Natural killer cell (primary cell): ENCODE results near the gene TNS4. TPM values are rescaled to one million over a fixed set of nuclear protein-coding genes. Genes with fewer than 3 reads are reported as not detected.
A peak's percentile ranks its signal among the peaks of the same experiment; 100 is the strongest.

Experiments
- ATAC-seq, 3 donors: fragments of 150-1000 bp in 2 of 3; fragments of 200-7000 bp in 1 of 3; cut with Tn5 transposase; 1 replicate in 1 of 3; 2 replicates in 2 of 3; pipeline ENCODE4 v1.10.0; 2021; ENCODE audit warnings: mild to moderate bottlenecking in 2 of 3, moderate library complexity in 2 of 3
- DNase-seq, 2 donors: peaks; one replicate each; pipeline versions ENCODE4 v3.0.0 to v3.0.0-alpha.2; 2013 to 2021; ENCODE audit warnings: mixed read lengths in 1 of 2
- H3K27ac ChIP-seq: one replicate; pipeline ENCODE4 v1.5.1; 2013; ENCODE audit warnings: mild to moderate bottlenecking, low read length
- H3K27me3 ChIP-seq: one replicate; pipeline ENCODE4 v1.6.1; 2013; ENCODE audit warnings: low read length; ENCODE audit not compliant: control insufficient read depth, insufficient read depth
- H3K36me3 ChIP-seq: one replicate; pipeline ENCODE4 v1.6.1; 2013; ENCODE audit warnings: low read length; ENCODE audit not compliant: control insufficient read depth, insufficient read depth
- H3K4me1 ChIP-seq: one replicate; pipeline ENCODE4 v1.6.1; 2013; ENCODE audit warnings: low read length; ENCODE audit not compliant: control insufficient read depth, insufficient read depth
- H3K4me3 ChIP-seq: one replicate; pipeline ENCODE4 v1.5.1; 2013; ENCODE audit warnings: low read length
- H3K9me3 ChIP-seq: one replicate; pipeline ENCODE4 v1.6.1; 2013; ENCODE audit warnings: low read length; ENCODE audit not compliant: control insufficient read depth, insufficient read depth
- H3K27ac Mint-ChIP-seq, 2 donors: one replicate each; pipeline ENCODE4 v1.8.0; 2022; ENCODE audit warnings: mild to moderate bottlenecking in 2 of 2, mixed read lengths in 2 of 2, moderate library complexity in 1 of 2
- H3K27me3 Mint-ChIP-seq, 2 donors: one replicate each; pipeline ENCODE4 v1.8.0; 2022; ENCODE audit warnings: low read depth in 2 of 2, mixed read lengths in 2 of 2
- H3K36me3 Mint-ChIP-seq: one replicate; pipeline ENCODE4 v1.8.0; 2022; ENCODE audit warnings: mixed read lengths
- H3K4me1 Mint-ChIP-seq, 2 donors: one replicate each; pipeline ENCODE4 v1.8.0; 2022; ENCODE audit warnings: mixed read lengths in 2 of 2
- H3K4me3 Mint-ChIP-seq: one replicate; pipeline ENCODE4 v1.8.0; 2022; ENCODE audit warnings: mild to moderate bottlenecking, moderate library complexity, mixed read lengths
- H3K9me3 Mint-ChIP-seq, 2 donors: one replicate each; pipeline ENCODE4 v1.8.0; 2022; ENCODE audit warnings: mixed read lengths in 2 of 2
- WGBS: methylation state at CpG from one replicate; pipeline ENCODE4 v1.1.7; 2013; ENCODE audit warnings: missing lambda C conversion rate; ENCODE audit not compliant: insufficient coverage; 5-methylcytosine and 5-hydroxymethylcytosine counted together
- intact Hi-C: fragments of 100-400 bp; cut with micrococcal nuclease; formaldehyde crosslinking; loops from one replicate; pipeline ENCODE4 v1.14.2; 2022
- total RNA-seq, 4 donors: library from RNA; stranded (reverse); fragments of 120-200 nt in 1 of 4; gene quantifications; one replicate each; pipeline versions ENCODE4 v1.2.3 to v1.2.4, GENCODE V29; 2013 to 2022
- TF ChIP-seq, protein P1 (sequence below): fragments of 200-600 bp; IDR thresholded peaks from one replicate; pipeline ENCODE4 v1.8.0; 2022; ENCODE audit warnings: antibody characterized with exemption

The TNS4 gene
- total RNA-seq, 3 donors from 2014 or later (not counting 1 experiment from before 2014, with no cell fraction given) = 0.65 to 1.8 (median 0.94) TPM

- H3K4me3 Mint-ChIP-seq = peak overlapping the region; percentile 59
- WGBS = 58% methylated on average over 29 of the region's 29 CpGs
Observed at GRCh38 chr17:40442392-40443195, 58.8 kb downstream of the TNS4 start.

GRCh38 chr17:40440166-40440565 is 61.3 kb downstream of the TNS4 start:
- H3K36me3 Mint-ChIP-seq = no peaks in the 10 kb centered on the region
- H3K36me3 ChIP-seq = no peaks in the 10 kb centered on the region
- DNase-seq = no peak

More at GRCh38 chr17:40442392-40443195, 58.8 kb downstream of the TNS4 start:
- Histone ChIP-seq H3K4me1 (peaks cover 42% of the 10 kb centered on the region), H3K9me3 (no peaks in the 10 kb centered on the region), H3K27ac (no peak overlapping the region), H3K4me3 (peak overlapping the region; percentile 22), H3K27me3 (no peaks in the 10 kb centered on the region), H3K36me3 (no peaks in the 10 kb centered on the region)
- no peak for DNase-seq
- H3K4me1 Mint-ChIP-seq = peaks cover 17 to 24% of the 10 kb centered on the region in 2 donors
- intact Hi-C loops = no loop called here
- H3K27ac Mint-ChIP-seq = no peak overlapping the region
- TF ChIP-seq, protein P1, sequence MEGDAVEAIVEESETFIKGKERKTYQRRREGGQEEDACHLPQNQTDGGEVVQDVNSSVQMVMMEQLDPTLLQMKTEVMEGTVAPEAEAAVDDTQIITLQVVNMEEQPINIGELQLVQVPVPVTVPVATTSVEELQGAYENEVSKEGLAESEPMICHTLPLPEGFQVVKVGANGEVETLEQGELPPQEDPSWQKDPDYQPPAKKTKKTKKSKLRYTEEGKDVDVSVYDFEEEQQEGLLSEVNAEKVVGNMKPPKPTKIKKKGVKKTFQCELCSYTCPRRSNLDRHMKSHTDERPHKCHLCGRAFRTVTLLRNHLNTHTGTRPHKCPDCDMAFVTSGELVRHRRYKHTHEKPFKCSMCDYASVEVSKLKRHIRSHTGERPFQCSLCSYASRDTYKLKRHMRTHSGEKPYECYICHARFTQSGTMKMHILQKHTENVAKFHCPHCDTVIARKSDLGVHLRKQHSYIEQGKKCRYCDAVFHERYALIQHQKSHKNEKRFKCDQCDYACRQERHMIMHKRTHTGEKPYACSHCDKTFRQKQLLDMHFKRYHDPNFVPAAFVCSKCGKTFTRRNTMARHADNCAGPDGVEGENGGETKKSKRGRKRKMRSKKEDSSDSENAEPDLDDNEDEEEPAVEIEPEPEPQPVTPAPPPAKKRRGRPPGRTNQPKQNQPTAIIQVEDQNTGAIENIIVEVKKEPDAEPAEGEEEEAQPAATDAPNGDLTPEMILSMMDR = no peak
- H3K9me3 Mint-ChIP-seq = no peaks in the 10 kb centered on the region
- no peak for ATAC-seq
- peaks cover 0 to 20% of the 10 kb centered on the region in 2 donors for H3K27me3 Mint-ChIP-seq
- no peaks in the 10 kb centered on the region for H3K36me3 Mint-ChIP-seq

DNA sequence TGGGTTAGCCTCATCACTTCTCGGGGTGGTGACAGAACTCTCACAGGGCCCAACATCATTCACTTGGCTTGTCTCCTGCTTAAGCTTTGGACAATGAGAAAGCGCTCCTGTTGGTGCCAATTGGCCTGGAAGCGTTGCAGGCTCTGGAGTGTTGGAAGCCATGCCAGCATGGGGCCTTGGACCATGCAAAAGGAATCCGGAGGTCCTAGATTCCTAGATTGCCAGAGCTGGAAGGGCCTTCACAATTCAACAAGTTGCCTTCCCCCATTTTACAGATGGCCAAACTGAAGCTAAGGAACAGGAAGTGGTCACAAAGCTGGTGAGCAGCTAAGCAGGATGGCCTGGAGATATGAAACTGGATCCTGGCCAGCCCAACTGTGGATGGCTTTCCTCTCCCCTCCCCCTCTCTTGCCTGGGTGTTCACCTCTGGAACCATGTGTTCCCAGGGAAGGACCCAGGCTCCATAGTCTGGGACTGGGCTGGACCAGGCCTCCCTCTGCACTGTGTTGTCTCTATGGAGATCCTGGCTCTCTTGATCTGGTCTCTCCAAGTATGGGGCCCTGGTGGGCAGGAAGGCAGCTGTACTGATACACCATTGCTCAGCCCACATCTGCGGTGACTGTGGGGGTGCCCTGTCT is 64.2 kb downstream of the TNS4 start:
- intact Hi-C loops = no loop called here
- Histone ChIP-seq H3K4me3 (no peak overlapping the region), H3K9me3 (no peaks in the 10 kb centered on the region), H3K27me3 (no peaks in the 10 kb centered on the region), H3K27ac (no peak overlapping the region), H3K4me1 (peaks cover 11% of the 10 kb centered on the region), H3K36me3 (no peaks in the 10 kb centered on the region)
- 91% methylated on average over 5 of the region's 5 CpGs for WGBS
- Mint-ChIP-seq H3K36me3 (no peaks in the 10 kb centered on the region), H3K9me3 (no peaks in the 10 kb centered on the region), H3K4me3 (no peak overlapping the region), H3K4me1 (no peaks in the 10 kb centered on the region), H3K27ac (no peak overlapping the region), H3K27me3 (peaks cover 0 to 4% of the 10 kb centered on the region in 2 donors)
- ATAC-seq (no peak), DNase-seq (no peak)
- TF ChIP-seq, protein P1 = no peak

More at GRCh38 chr17:40440166-40440565, 61.3 kb downstream of the TNS4 start:
- Histone ChIP-seq H3K27ac (no peak overlapping the region), H3K4me1 (peaks cover 30% of the 10 kb centered on the region), H3K4me3 (no peak overlapping the region), H3K9me3 (no peaks in the 10 kb centered on the region), H3K27me3 (no peaks in the 10 kb centered on the region)
- Mint-ChIP-seq H3K4me1 (peaks cover 14 to 16% of the 10 kb centered on the region in 2 donors), H3K27ac (no peak overlapping the region), H3K4me3 (no peak overlapping the region), H3K9me3 (no peaks in the 10 kb centered on the region), H3K27me3 (peaks cover 0 to 18% of the 10 kb centered on the region in 2 donors)
- 91% methylated on average over 4 of the region's 4 CpGs for WGBS
- TF ChIP-seq, protein P1 = no peak
- intact Hi-C loops = no loop called here
- ATAC-seq = no peak
